SK-N-SH (cell line): ENCODE measurements around the gene RPE. TPM values are rescaled to one million over a fixed set of nuclear protein-coding genes. Genes with fewer than 3 reads are reported as not detected.

ENCODE experiments used
- CTCF ChIA-PET: fragments of 300-600, 350-600 bp; formaldehyde crosslinking; extraction: SDS; loops from one replicate; lab custom pipeline; 2021; lab: Yijun Ruan, JAX
- POLR2A ChIA-PET: fragments of 350-600 bp; sonication (Branson Sonifier 250); formaldehyde crosslinking; extraction: SDS; loops from one replicate; lab custom pipeline; 2020; ENCODE audit warnings: antibody characterized with exemption, inconsistent platforms; lab: Yijun Ruan, JAX
- DNase-seq: peaks from one replicate; pipeline ENCODE4 v3.0.0; 2012
- H2AFZ ChIP-seq: fragments of 200-600 bp; sonication (generic); 2 replicates; pipeline ENCODE4 v1.8.1; 2016; ENCODE audit warnings: antibody characterized with exemption, mild to moderate bottlenecking, low read depth
- H3F3A ChIP-seq: fragments of 200-600 bp; sonication (generic); replicated peaks from 2 replicates; pipeline ENCODE3; 2016; ENCODE audit warnings: antibody characterized with exemption, mild to moderate bottlenecking; ENCODE audit not compliant: insufficient read depth
- H3K27ac ChIP-seq, 2 experiments: fragments of 200-500 bp in 1 of 2; fragments of 200-600 bp in 1 of 2; sonication (Bioruptor generic) in 1 of 2; sonication (generic), shearing (Covaris generic) in 1 of 2; 2 replicates each; pipeline versions ENCODE4 v1.5.1 to v1.6.1; 2014 to 2016; ENCODE audit warnings: low read depth in 2 of 2, inconsistent platforms in 1 of 2, low read length in 1 of 2, mild to moderate bottlenecking in 1 of 2, mixed read lengths in 1 of 2
- H3K27me3 ChIP-seq: fragments of 200-600 bp; sonication (generic), shearing (Covaris generic); 2 replicates; pipeline ENCODE4 v1.6.1; 2016; ENCODE audit warnings: mixed run types; ENCODE audit not compliant: insufficient read depth
- H3K36me3 ChIP-seq, 2 experiments: fragments of 200-500 bp in 1 of 2; fragments of 200-600 bp in 1 of 2; sonication (Bioruptor generic) in 1 of 2; sonication (generic) in 1 of 2; replicated peaks in 1 of 2; 2 replicates each; pipeline versions ENCODE3 to v1.5.1; 2014 to 2016; ENCODE audit warnings: low read length in 1 of 2, mild to moderate bottlenecking in 1 of 2; ENCODE audit not compliant: insufficient read depth in 2 of 2, control insufficient read depth in 1 of 2
- H3K4me1 ChIP-seq, 2 experiments: fragments of 200-500 bp in 1 of 2; fragments of 200-600 bp in 1 of 2; sonication (Bioruptor generic) in 1 of 2; sonication (generic), shearing (Covaris generic) in 1 of 2; 2 replicates each; pipeline versions ENCODE4 v1.5.1 to v1.6.1; 2014 to 2016; ENCODE audit warnings: low read depth in 1 of 2, low read length in 1 of 2, mixed run types in 1 of 2; ENCODE audit not compliant: insufficient read depth in 2 of 2, control insufficient read depth in 1 of 2
- H3K4me2 ChIP-seq: fragments of 200-600 bp; sonication (generic), shearing (Covaris generic); 2 replicates; pipeline ENCODE4 v1.6.1; 2017; ENCODE audit warnings: mixed run types
- H3K4me3 ChIP-seq, 2 experiments: fragments of 200-500 bp in 1 of 2; fragments of 200-600 bp in 1 of 2; sonication (Bioruptor generic) in 1 of 2; sonication (generic), shearing (Covaris generic) in 1 of 2; 2 replicates each; pipeline versions ENCODE4 v1.5.1 to v1.8.1; 2014 to 2016; ENCODE audit warnings: low read depth in 2 of 2, inconsistent platforms in 1 of 2, low read length in 1 of 2, mild to moderate bottlenecking in 1 of 2, mixed read lengths in 1 of 2, moderate library complexity in 1 of 2
- H3K79me2 ChIP-seq: fragments of 200-600 bp; sonication (generic); 2 replicates; pipeline ENCODE4 v1.8.1; 2017; ENCODE audit warnings: mild to moderate bottlenecking; ENCODE audit not compliant: insufficient read depth
- H3K9ac ChIP-seq: fragments of 200-600 bp; sonication (generic); 2 replicates; pipeline ENCODE4 v1.6.1; 2017; ENCODE audit warnings: mixed run types
- H3K9me2 ChIP-seq: fragments of 200-600 bp; sonication (generic); 2 replicates; pipeline ENCODE4 v1.6.1; 2017; ENCODE audit warnings: mixed run types
- H3K9me3 ChIP-seq: fragments of 200-600 bp; sonication (generic); 2 replicates; pipeline ENCODE4 v1.6.1; 2017; ENCODE audit warnings: mixed run types, mild to moderate bottlenecking, moderate library complexity
- H4K20me1 ChIP-seq: fragments of 200-600 bp; sonication (generic); 2 replicates; pipeline ENCODE4 v1.6.1; 2017; ENCODE audit warnings: mild to moderate bottlenecking, mixed run types; ENCODE audit not compliant: insufficient read depth
- GABPA ChIP-seq: IDR thresholded peaks from 2 replicates; pipeline ENCODE4 v1.4.0; 2012; ENCODE audit warnings: low read depth, mild to moderate bottlenecking
- GATA2 ChIP-seq: sonication (generic); formaldehyde crosslinking; IDR thresholded peaks from 2 replicates; pipeline ENCODE4 v1.5.0; 2020; ENCODE audit warnings: mild to moderate bottlenecking, missing genetic modification reagents
- IRF3 ChIP-seq: fragments of 150-350 bp; IDR thresholded peaks from 2 replicates; pipeline ENCODE4 v1.6.1; 2016; ENCODE audit warnings: mild to moderate bottlenecking, low read depth, low read length
- JUND ChIP-seq: IDR thresholded peaks from 2 replicates; pipeline ENCODE4 v1.4.0; 2012
- MEF2A ChIP-seq: IDR thresholded peaks from 2 replicates; pipeline ENCODE4 v1.4.0; 2012; ENCODE audit warnings: low read depth, borderline replicate concordance
- MXI1 ChIP-seq: IDR thresholded peaks from 2 replicates; pipeline ENCODE4 v1.6.1; 2012; ENCODE audit warnings: mild to moderate bottlenecking, low read depth, low read length, improper control_type of control experiment
- NRF1 ChIP-seq: IDR thresholded peaks from 2 replicates; pipeline ENCODE4 v1.6.1; 2012; ENCODE audit warnings: low read depth, mild to moderate bottlenecking, low read length
- RAD21 ChIP-seq: IDR thresholded peaks from 2 replicates; pipeline ENCODE4 v1.6.1; 2012; ENCODE audit warnings: mild to moderate bottlenecking, low read length
- RXRA ChIP-seq: IDR thresholded peaks from 2 replicates; pipeline ENCODE4 v1.4.0; 2012; ENCODE audit warnings: low read depth, mild to moderate bottlenecking, borderline replicate concordance
- TAF1 ChIP-seq: IDR thresholded peaks from 2 replicates; pipeline ENCODE4 v1.6.1; 2012; ENCODE audit warnings: low read depth, mild to moderate bottlenecking, low read length, moderate library complexity, borderline replicate concordance
- TCF12 ChIP-seq: IDR thresholded peaks from 2 replicates; pipeline ENCODE4 v1.4.0; 2012
- YY1 ChIP-seq: IDR thresholded peaks from 2 replicates; pipeline ENCODE4 v1.4.0; 2012; ENCODE audit warnings: low read depth, mild to moderate bottlenecking
- WGBS: methylation state at CpG from one replicate; pipeline ENCODE4 v1.1.6; 2017; ENCODE audit warnings: low lambda C conversion rate; 5-methylcytosine and 5-hydroxymethylcytosine counted together
- polyA plus RNA-seq, 3 experiments: library from polyadenylated mRNA; depleted of rRNA; stranded (reverse); fragments of >200 nt; gene quantifications; 2 replicates each; pipeline ENCODE4 v1.2.3, GENCODE V29; 2012

The RPE gene
- polyA plus RNA-seq, 1 of the 3 experiments (the other 2 are of a cell fraction) = 62.9 TPM

- no peak for TF ChIP-seq MEF2A
Measured at GRCh38 chr2:210007895-210008294, 5.5 kb downstream of the RPE start (continued).

- DNase-seq = no peak
Measured at GRCh38 chr2:210009126-210009525, 6.7 kb downstream of the RPE start.

GRCh38 chr2:210009896-210010295 is 7.5 kb downstream of the RPE start:
- no peak overlapping the region for H3K4me3 ChIP-seq
- H3K9ac ChIP-seq = no peak overlapping the region
- H3K4me1 ChIP-seq = peaks cover 0 to 5% of the 10 kb centered on the region in 2 experiments; a peak in 3 of 4 replicates
- ChIA-PET POLR2A (no interaction called here), CTCF (interaction anchor here (1.1 to 1.3 kb wide), 2 partner anchors 19 to 69 kb away, joined by 3 read pairs; no protein-coding TSS in a partner anchor)
- WGBS = 86% methylated on average over 3 of the region's 3 CpGs
- H2AFZ ChIP-seq = no peak overlapping the region
- peaks cover 35 to 41% of the 10 kb centered on the region in 2 experiments for H3K36me3 ChIP-seq
- H4K20me1 ChIP-seq = peaks cover 57% of the 10 kb centered on the region
- peaks cover 3% of the 10 kb centered on the region for H3F3A ChIP-seq
- H3K79me2 ChIP-seq = peaks cover 100% of the 10 kb centered on the region
- no peak overlapping the region for H3K27ac ChIP-seq
- no peaks in the 10 kb centered on the region for H3K9me2 ChIP-seq
- H3K27me3 ChIP-seq = no peaks in the 10 kb centered on the region
- no peak overlapping the region for H3K4me2 ChIP-seq
- TF ChIP-seq MEF2A = no peak
- DNase-seq = no peak
- H3K9me3 ChIP-seq = no peaks in the 10 kb centered on the region

More at GRCh38 chr2:210009126-210009525, 6.7 kb downstream of the RPE start:
- 80% methylated on average over 6 of the region's 6 CpGs for WGBS
- no peak overlapping the region for H3K4me2 ChIP-seq
- H3K9me3 ChIP-seq = no peaks in the 10 kb centered on the region
- no peak for TF ChIP-seq GATA2
- TF ChIP-seq MXI1 = no peak
- no peak for TF ChIP-seq JUND
- TF ChIP-seq YY1 = no peak
- no peak for TF ChIP-seq IRF3
- TF ChIP-seq NRF1 = no peak
- no peak for TF ChIP-seq GABPA
- TF ChIP-seq TCF12 = no peak
- no peak for TF ChIP-seq RXRA
- H3K4me3 ChIP-seq = no peak overlapping the region
- ChIA-PET CTCF (no interaction called here), POLR2A (no interaction called here)
- H3K4me1 ChIP-seq = peaks cover 2 to 8% of the 10 kb centered on the region in 2 experiments
- H2AFZ ChIP-seq = no peak overlapping the region
- peaks cover 3% of the 10 kb centered on the region for H3F3A ChIP-seq
- no peaks in the 10 kb centered on the region for H3K9me2 ChIP-seq
- H3K27ac ChIP-seq = no peak overlapping the region
- H4K20me1 ChIP-seq = peaks cover 59% of the 10 kb centered on the region
- no peak overlapping the region for H3K9ac ChIP-seq
- peaks cover 100% of the 10 kb centered on the region for H3K79me2 ChIP-seq
- no peaks in the 10 kb centered on the region for H3K27me3 ChIP-seq
- peaks cover 30 to 44% of the 10 kb centered on the region in 2 experiments for H3K36me3 ChIP-seq

GRCh38 chr2:210020138-210020537 is 17.7 kb downstream of the RPE start:
- H3K9ac ChIP-seq = no peak overlapping the region

More at GRCh38 chr2:210020138-210020537, 17.7 kb downstream of the RPE start:
- peaks cover 7% of the 10 kb centered on the region; the same call in 1 of the 2 replicates for H3K79me2 ChIP-seq
- H4K20me1 ChIP-seq = peaks cover 2% of the 10 kb centered on the region; the same call in 1 of the 2 replicates
- no peaks in the 10 kb centered on the region for H3K9me3 ChIP-seq
- TF ChIP-seq TAF1 (no peak), TCF12 (no peak), IRF3 (no peak), RAD21 (no peak), MEF2A (no peak)
- H3K27ac ChIP-seq = no peak overlapping the region
- DNase-seq = no peak
- no peaks in the 10 kb centered on the region for H3K27me3 ChIP-seq
- ChIA-PET CTCF (no interaction called here), POLR2A (no interaction called here)
- H3K4me3 ChIP-seq = no peak overlapping the region
- H3K4me1 ChIP-seq = no peaks in the 10 kb centered on the region
- WGBS = 96% methylated on average over 1 of the region's 1 CpG
- no peaks in the 10 kb centered on the region for H3K9me2 ChIP-seq
- H3F3A ChIP-seq = no peaks in the 10 kb centered on the region
- H2AFZ ChIP-seq = no peak overlapping the region
- peaks cover 92 to 96% of the 10 kb centered on the region in 2 experiments for H3K36me3 ChIP-seq
- no peak overlapping the region for H3K4me2 ChIP-seq
